SK-N-SH (cell line): ENCODE measurements around the gene FAAP20. TPM values are rescaled to one million over a fixed set of nuclear protein-coding genes. Genes with fewer than 3 reads are reported as not detected.
A peak's percentile ranks its signal among the peaks of the same experiment; 100 is the strongest.

Experiments
- CTCF ChIA-PET: fragments of 300-600, 350-600 bp; formaldehyde crosslinking; extraction: SDS; loops from one replicate; lab custom pipeline; 2021; lab: Yijun Ruan, JAX
- POLR2A ChIA-PET: fragments of 350-600 bp; sonication (Branson Sonifier 250); formaldehyde crosslinking; extraction: SDS; loops from one replicate; lab custom pipeline; 2020; ENCODE audit warnings: antibody characterized with exemption, inconsistent platforms; lab: Yijun Ruan, JAX
- DNase-seq: peaks from one replicate; pipeline ENCODE4 v3.0.0; 2012
- H2AFZ ChIP-seq: fragments of 200-600 bp; sonication (generic); 2 replicates; pipeline ENCODE4 v1.8.1; 2016; ENCODE audit warnings: antibody characterized with exemption, mild to moderate bottlenecking, low read depth
- H3F3A ChIP-seq: fragments of 200-600 bp; sonication (generic); replicated peaks from 2 replicates; pipeline ENCODE3; 2016; ENCODE audit warnings: antibody characterized with exemption, mild to moderate bottlenecking; ENCODE audit not compliant: insufficient read depth
- H3K27ac ChIP-seq, 2 experiments: fragments of 200-500 bp in 1 of 2; fragments of 200-600 bp in 1 of 2; sonication (Bioruptor generic) in 1 of 2; sonication (generic), shearing (Covaris generic) in 1 of 2; 2 replicates each; pipeline versions ENCODE4 v1.5.1 to v1.6.1; 2014 to 2016; ENCODE audit warnings: low read depth in 2 of 2, inconsistent platforms in 1 of 2, low read length in 1 of 2, mild to moderate bottlenecking in 1 of 2, mixed read lengths in 1 of 2
- H3K27me3 ChIP-seq: fragments of 200-600 bp; sonication (generic), shearing (Covaris generic); 2 replicates; pipeline ENCODE4 v1.6.1; 2016; ENCODE audit warnings: mixed run types; ENCODE audit not compliant: insufficient read depth
- H3K36me3 ChIP-seq, 2 experiments: fragments of 200-500 bp in 1 of 2; fragments of 200-600 bp in 1 of 2; sonication (Bioruptor generic) in 1 of 2; sonication (generic) in 1 of 2; replicated peaks in 1 of 2; 2 replicates each; pipeline versions ENCODE3 to v1.5.1; 2014 to 2016; ENCODE audit warnings: low read length in 1 of 2, mild to moderate bottlenecking in 1 of 2; ENCODE audit not compliant: insufficient read depth in 2 of 2, control insufficient read depth in 1 of 2
- H3K4me1 ChIP-seq, 2 experiments: fragments of 200-500 bp in 1 of 2; fragments of 200-600 bp in 1 of 2; sonication (Bioruptor generic) in 1 of 2; sonication (generic), shearing (Covaris generic) in 1 of 2; 2 replicates each; pipeline versions ENCODE4 v1.5.1 to v1.6.1; 2014 to 2016; ENCODE audit warnings: low read depth in 1 of 2, low read length in 1 of 2, mixed run types in 1 of 2; ENCODE audit not compliant: insufficient read depth in 2 of 2, control insufficient read depth in 1 of 2
- H3K4me2 ChIP-seq: fragments of 200-600 bp; sonication (generic), shearing (Covaris generic); 2 replicates; pipeline ENCODE4 v1.6.1; 2017; ENCODE audit warnings: mixed run types
- H3K4me3 ChIP-seq, 2 experiments: fragments of 200-500 bp in 1 of 2; fragments of 200-600 bp in 1 of 2; sonication (Bioruptor generic) in 1 of 2; sonication (generic), shearing (Covaris generic) in 1 of 2; 2 replicates each; pipeline versions ENCODE4 v1.5.1 to v1.8.1; 2014 to 2016; ENCODE audit warnings: low read depth in 2 of 2, inconsistent platforms in 1 of 2, low read length in 1 of 2, mild to moderate bottlenecking in 1 of 2, mixed read lengths in 1 of 2, moderate library complexity in 1 of 2
- H3K79me2 ChIP-seq: fragments of 200-600 bp; sonication (generic); 2 replicates; pipeline ENCODE4 v1.8.1; 2017; ENCODE audit warnings: mild to moderate bottlenecking; ENCODE audit not compliant: insufficient read depth
- H3K9ac ChIP-seq: fragments of 200-600 bp; sonication (generic); 2 replicates; pipeline ENCODE4 v1.6.1; 2017; ENCODE audit warnings: mixed run types
- H3K9me2 ChIP-seq: fragments of 200-600 bp; sonication (generic); 2 replicates; pipeline ENCODE4 v1.6.1; 2017; ENCODE audit warnings: mixed run types
- H3K9me3 ChIP-seq: fragments of 200-600 bp; sonication (generic); 2 replicates; pipeline ENCODE4 v1.6.1; 2017; ENCODE audit warnings: mixed run types, mild to moderate bottlenecking, moderate library complexity
- H4K20me1 ChIP-seq: fragments of 200-600 bp; sonication (generic); 2 replicates; pipeline ENCODE4 v1.6.1; 2017; ENCODE audit warnings: mild to moderate bottlenecking, mixed run types; ENCODE audit not compliant: insufficient read depth
- CTCF ChIP-seq: fragments of 200-600 bp; sonication (generic); IDR thresholded peaks from 2 replicates; pipeline ENCODE4 v1.6.1; 2017; ENCODE audit warnings: antibody characterized with exemption, mild to moderate bottlenecking, moderate library complexity
- EZH2phosphoT487 ChIP-seq: fragments of 200-600 bp; sonication (generic); IDR thresholded peaks from 2 replicates; pipeline ENCODE4 v1.6.1; 2017; ENCODE audit warnings: low read depth, mixed run types, mild to moderate bottlenecking, antibody characterized with exemption, moderate library complexity, borderline replicate concordance
- FOSL2 ChIP-seq: IDR thresholded peaks from 2 replicates; pipeline ENCODE4 v1.4.0; 2012; ENCODE audit warnings: low read depth, mild to moderate bottlenecking, moderate library complexity, borderline replicate concordance
- FOXJ3 ChIP-seq: sonication (generic); formaldehyde crosslinking; IDR thresholded peaks from 2 replicates; pipeline ENCODE4 v1.5.1; 2020; ENCODE audit warnings: mild to moderate bottlenecking, missing genetic modification reagents
- FOXM1 ChIP-seq: IDR thresholded peaks from 2 replicates; pipeline ENCODE4 v1.4.0; 2012; ENCODE audit warnings: low read depth, mild to moderate bottlenecking
- GABPA ChIP-seq: IDR thresholded peaks from 2 replicates; pipeline ENCODE4 v1.4.0; 2012; ENCODE audit warnings: low read depth, mild to moderate bottlenecking
- GATA2 ChIP-seq: sonication (generic); formaldehyde crosslinking; IDR thresholded peaks from 2 replicates; pipeline ENCODE4 v1.5.0; 2020; ENCODE audit warnings: mild to moderate bottlenecking, missing genetic modification reagents
- MEF2A ChIP-seq: IDR thresholded peaks from 2 replicates; pipeline ENCODE4 v1.4.0; 2012; ENCODE audit warnings: low read depth, borderline replicate concordance
- MXI1 ChIP-seq: IDR thresholded peaks from 2 replicates; pipeline ENCODE4 v1.6.1; 2012; ENCODE audit warnings: mild to moderate bottlenecking, low read depth, low read length, improper control_type of control experiment
- POLR2AphosphoS5 ChIP-seq: IDR thresholded peaks from 2 replicates; pipeline ENCODE4 v1.6.1; 2012; ENCODE audit warnings: low read depth, low read length
- RAD21 ChIP-seq: IDR thresholded peaks from 2 replicates; pipeline ENCODE4 v1.6.1; 2012; ENCODE audit warnings: mild to moderate bottlenecking, low read length
- REST ChIP-seq: IDR thresholded peaks from 2 replicates; pipeline ENCODE4 v1.6.1; 2012; ENCODE audit warnings: mild to moderate bottlenecking, low read depth, low read length, moderate library complexity
- SMC3 ChIP-seq: IDR thresholded peaks from 2 replicates; pipeline ENCODE4 v1.6.1; 2012; ENCODE audit warnings: low read depth, low read length, improper control_type of control experiment
- USF1 ChIP-seq: IDR thresholded peaks from 2 replicates; pipeline ENCODE4 v1.4.0; 2012; ENCODE audit warnings: low read depth, borderline replicate concordance
- YY1 ChIP-seq: IDR thresholded peaks from 2 replicates; pipeline ENCODE4 v1.4.0; 2012; ENCODE audit warnings: low read depth, mild to moderate bottlenecking
- ZBTB33 ChIP-seq: IDR thresholded peaks from 2 replicates; pipeline ENCODE4 v1.4.0; 2012; ENCODE audit warnings: low read depth, borderline replicate concordance
- WGBS: methylation state at CpG from one replicate; pipeline ENCODE4 v1.1.6; 2017; ENCODE audit warnings: low lambda C conversion rate; 5-methylcytosine and 5-hydroxymethylcytosine counted together
- polyA plus RNA-seq, 3 experiments: library from polyadenylated mRNA; depleted of rRNA; stranded (reverse); fragments of >200 nt; gene quantifications; 2 replicates each; pipeline ENCODE4 v1.2.3, GENCODE V29; 2012

FAAP20 gene
- polyA plus RNA-seq, 1 of the 3 experiments (the other 2 are of a cell fraction), result 58.3 TPM

- Histone ChIP-seq H4K20me1 (no peaks in the 10 kb centered on the region), H3K79me2 (peaks cover 30% of the 10 kb centered on the region), H3K36me3 (no peaks in the 10 kb centered on the region), H3K9ac (no peak overlapping the region), H3K4me1 (peaks cover 0 to 34% of the 10 kb centered on the region in 2 experiments; a peak in 1 of 4 replicates), H3K9me2 (no peaks in the 10 kb centered on the region), H3F3A (no peaks in the 10 kb centered on the region), H2AFZ (no peak overlapping the region), H3K4me2 (no peak overlapping the region), H3K27ac (peak overlapping the region in 1 of 2 experiments; percentile 94; a peak in 1 of 4 replicates), H3K4me3 (no peak overlapping the region; a peak in 1 of 4 replicates), H3K27me3 (no peaks in the 10 kb centered on the region), H3K9me3 (no peaks in the 10 kb centered on the region)
- ChIA-PET CTCF (interaction anchor here (0.7 to 11.4 kb wide), 26 partner anchors 9 to 268 kb away, joined by 3 to 292 read pairs (median 6); partner anchors contain the start of genes MORN1 and RER1), POLR2A (interaction anchor here (0.8 to 2.9 kb wide), 5 partner anchors 9 to 1322 kb away, joined by 3 to 35 read pairs (median 4); partner anchors contain the start of genes MORN1 and RER1)
- no peak for DNase-seq
- WGBS, result 80% methylated on average over 2 of the region's 11 CpGs
- TF ChIP-seq USF1 (no peak), EZH2phosphoT487 (no peak), GATA2 (CRISPR knock-in tag) (no peak)
These were observed 1.2 kb upstream of the FAAP20 start for GRCh38 chr1:2195785-2196184.

- Histone ChIP-seq H3K4me2 (peak overlapping the region; percentile 78; the same call in 1 of the 2 replicates), H4K20me1 (no peaks in the 10 kb centered on the region), H3K27me3 (no peaks in the 10 kb centered on the region), H2AFZ (peak overlapping the region; percentile 84; the same call in 1 of the 2 replicates), H3K4me1 (peaks cover 0 to 41% of the 10 kb centered on the region in 2 experiments; a peak in 1 of 4 replicates), H3K79me2 (peaks cover 36% of the 10 kb centered on the region), H3K4me3 (peak overlapping the region; percentile 68 to 73), H3K9me2 (no peaks in the 10 kb centered on the region), H3K9ac (peak overlapping the region; percentile 70; the same call in 1 of the 2 replicates), H3K9me3 (no peaks in the 10 kb centered on the region), H3K36me3 (no peaks in the 10 kb centered on the region), H3K27ac (peak overlapping the region; percentile 85 to 94), H3F3A (no peaks in the 10 kb centered on the region)
- WGBS, result 0% methylated on average over 13 of the region's 35 CpGs
- ChIA-PET CTCF (interaction anchor here (0.6 to 11.4 kb wide), 57 partner anchors 9 to 392 kb away, joined by 3 to 292 read pairs (median 4); partner anchors contain the start of genes MORN1 and RER1), POLR2A (interaction anchor here (0.5 to 2.9 kb wide), 8 partner anchors 10 to 1323 kb away, joined by 3 to 35 read pairs (median 3); partner anchors contain the start of genes MORN1 and RER1)
- peak; percentile 96 for DNase-seq
- no peak for TF ChIP-seq FOXM1
- no peak for TF ChIP-seq ZBTB33
- no peak for TF ChIP-seq GATA2 (CRISPR knock-in tag)
- no peak for TF ChIP-seq MEF2A
- no peak for TF ChIP-seq FOSL2
- TF ChIP-seq MXI1, result peak; percentile 47; the same call in 1 of the 2 replicates
- no peak for TF ChIP-seq FOXJ3 (CRISPR knock-in tag)
- TF ChIP-seq RAD21, result peak; percentile 94
- TF ChIP-seq YY1, result 0 out of 2 replicates have a peak, but pooled peaks have one; percentile 54
- peak; percentile 69 for TF ChIP-seq GABPA
- TF ChIP-seq SMC3, result peak; percentile 91
- TF ChIP-seq REST, result no peak
- TF ChIP-seq POLR2AphosphoS5, result 0 out of 2 replicates have a peak, but pooled peaks have one; percentile 41
- peak; percentile 87 for TF ChIP-seq CTCF
These were observed 514 bp upstream of the FAAP20 start for GRCh38 chr1:2194898-2195673.
